Endometrial microvascular endothelial cells (primary cell): ENCODE data around the gene N4BP2L1. TPM values are rescaled to one million over a fixed set of nuclear protein-coding genes. Genes with fewer than 3 reads are reported as not detected.

Source experiments
- in situ Hi-C: cut with HindIII; loops from 2 replicates; pipeline ENCODE4 v1.10.0; 2017; ENCODE audit warnings: low sequenced_read_pairs, low pct_unique_long_range_greater_than_20kb; ENCODE audit errors: inconsistent ontology term
- total RNA-seq: library from RNA; depleted of rRNA; stranded (reverse); fragments of >200 nt; gene quantifications from one replicate; pipeline ENCODE4 v1.2.3, GENCODE V29; 2015; ENCODE audit errors: inconsistent ontology term

N4BP2L1 gene
- total RNA-seq, 1 donor from 2014 or later, result 0.09 TPM

GRCh38 chr13:32443111-32443510 lies 15.2 kb upstream of the N4BP2L1 start:
- in situ Hi-C loops, result no loop called here

- in situ Hi-C loops, result no loop called here
Observed at GRCh38 chr13:32438871-32439270, 10.9 kb upstream of the N4BP2L1 start.

DNA sequence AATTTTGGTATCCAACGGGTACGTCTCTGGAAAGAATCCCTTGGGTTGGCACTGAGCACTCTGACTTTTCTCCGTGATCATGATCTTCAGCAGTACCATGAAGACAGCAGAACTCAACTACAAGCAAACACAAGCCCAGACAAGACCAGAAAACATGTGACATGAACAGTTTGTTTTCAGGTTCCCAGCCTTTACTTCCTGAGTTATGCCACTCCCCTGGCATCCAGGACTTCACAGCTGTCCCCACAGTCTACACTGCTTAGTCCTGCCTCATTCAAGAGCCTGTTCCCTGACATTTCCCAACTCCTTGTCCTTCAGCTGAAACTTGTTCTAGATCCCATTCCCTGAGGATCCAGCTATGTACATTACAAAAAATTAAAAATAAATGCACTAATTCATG lies 4.9 kb upstream of the N4BP2L1 start:
- in situ Hi-C loops, result no loop called here

GRCh38 chr13:32431361-32431760 lies 3.4 kb upstream of the N4BP2L1 start:
- in situ Hi-C loops, result no loop called here

- in situ Hi-C loops, result no loop called here
Observed at GRCh38 chr13:32430018-32430747, 2.3 kb upstream of the N4BP2L1 start.

- in situ Hi-C loops, result no loop called here
Observed at GRCh38 chr13:32429433-32429909, 1.5 kb upstream of the N4BP2L1 start.

DNA sequence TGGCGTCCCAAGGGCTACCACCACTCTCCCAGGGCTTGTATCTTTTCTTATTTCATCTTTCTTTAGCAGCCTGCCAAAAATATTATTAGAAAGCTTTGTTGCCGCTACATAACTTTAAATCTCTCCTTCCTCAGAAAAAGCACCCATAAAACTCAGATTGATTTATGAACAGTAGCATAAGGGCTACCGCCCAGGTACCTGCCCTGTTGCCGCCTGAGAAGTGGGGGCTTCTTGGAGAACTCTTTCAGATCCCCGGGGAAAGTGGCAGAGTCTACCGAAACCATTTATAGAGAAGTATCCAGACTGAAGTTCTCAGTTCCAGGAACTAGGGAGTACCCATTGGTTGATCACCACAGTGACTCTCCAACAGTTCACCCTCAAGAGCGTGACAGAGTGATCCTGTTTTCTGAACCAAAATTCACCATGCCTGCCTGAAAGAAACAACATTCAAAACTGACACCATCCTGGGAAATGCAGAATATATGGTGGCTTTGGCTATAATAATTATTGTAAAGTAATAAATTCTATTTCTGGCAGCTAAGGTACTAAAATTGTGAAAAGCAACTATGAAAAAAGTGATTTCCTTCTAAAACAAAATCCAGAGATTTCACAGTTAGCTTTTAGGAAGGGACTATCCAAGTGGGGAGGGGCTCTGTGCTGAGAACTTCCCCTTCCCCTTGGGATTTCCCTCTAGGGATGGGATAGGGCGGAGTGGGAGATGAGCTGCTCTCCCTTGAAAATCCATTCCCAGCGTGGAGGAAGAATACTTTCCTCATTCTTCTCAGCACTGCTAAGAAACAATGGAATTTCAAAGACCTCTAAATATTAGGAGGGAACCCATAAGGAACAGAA lies 877 bp upstream of the N4BP2L1 start:
- in situ Hi-C loops, result no loop called here

DNA sequence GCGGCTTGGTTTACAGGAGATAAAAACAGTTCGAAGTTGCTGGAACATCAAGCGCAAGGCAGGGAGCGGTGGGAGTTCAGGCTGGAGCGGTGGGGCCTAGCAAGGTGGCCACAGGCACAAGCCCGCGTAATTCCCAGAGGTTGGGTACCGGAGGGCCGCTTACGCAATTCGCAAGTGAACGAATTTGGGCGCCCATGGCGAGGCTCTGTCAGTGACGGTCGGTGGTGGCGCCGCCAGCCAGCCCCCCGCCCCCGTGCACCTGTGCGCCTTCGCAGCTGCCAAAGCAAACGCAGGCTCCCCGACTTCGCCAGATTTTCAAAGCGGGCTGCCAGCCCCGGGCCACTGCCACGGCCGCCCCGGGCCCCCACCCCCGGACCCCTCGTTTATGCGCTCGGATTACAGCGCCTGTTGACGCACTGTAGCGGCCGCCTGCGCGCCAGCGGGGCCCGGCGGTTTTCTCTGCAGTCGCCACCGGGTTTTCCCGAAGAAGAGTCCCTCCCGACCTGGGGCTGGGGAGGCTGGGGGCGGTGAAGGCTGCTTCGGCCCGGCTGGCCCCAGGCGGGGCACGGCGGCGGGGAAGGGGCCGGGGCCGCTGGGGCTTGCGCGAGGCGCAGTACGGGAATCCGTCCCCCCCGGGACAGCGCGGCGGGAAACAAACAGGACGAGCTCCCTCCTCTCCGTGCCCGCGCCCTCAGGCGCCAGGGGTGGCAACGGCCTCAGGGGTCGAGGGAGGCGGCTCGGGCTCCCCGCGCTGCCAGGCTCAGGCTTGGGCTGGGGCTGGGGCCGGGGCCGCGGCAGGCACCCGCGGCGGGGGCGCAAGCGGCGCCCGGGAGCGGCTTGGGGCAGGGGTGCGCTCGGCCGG lies 709 bp downstream of the N4BP2L1 start:
- in situ Hi-C loops, result no loop called here

GRCh38 chr13:32426191-32426989 lies 1.5 kb downstream of the N4BP2L1 start:
- in situ Hi-C loops, result no loop called here

DNA sequence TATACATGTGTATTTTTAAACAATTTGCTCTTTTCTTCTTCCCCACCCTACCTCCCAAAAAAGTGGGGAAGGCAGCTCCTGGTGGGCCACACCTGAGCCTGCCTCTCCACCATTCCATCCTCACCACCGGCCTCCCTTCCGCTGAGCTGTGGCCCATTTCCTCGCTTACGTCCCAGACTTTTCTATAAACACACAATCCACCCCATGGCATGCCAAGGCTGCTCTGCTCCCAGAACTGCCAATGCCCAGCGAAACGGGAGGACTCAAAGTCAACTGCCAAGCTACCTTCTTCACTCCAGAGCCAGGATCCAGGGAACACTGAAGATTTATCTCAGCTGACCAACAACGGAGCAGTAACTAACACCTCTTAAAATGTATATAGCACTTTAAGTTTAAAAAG lies 2.8 kb downstream of the N4BP2L1 start:
- in situ Hi-C loops, result no loop called here

- in situ Hi-C loops, result no loop called here
Observed at GRCh38 chr13:32423592-32423991, 4.3 kb downstream of the N4BP2L1 start.

DNA sequence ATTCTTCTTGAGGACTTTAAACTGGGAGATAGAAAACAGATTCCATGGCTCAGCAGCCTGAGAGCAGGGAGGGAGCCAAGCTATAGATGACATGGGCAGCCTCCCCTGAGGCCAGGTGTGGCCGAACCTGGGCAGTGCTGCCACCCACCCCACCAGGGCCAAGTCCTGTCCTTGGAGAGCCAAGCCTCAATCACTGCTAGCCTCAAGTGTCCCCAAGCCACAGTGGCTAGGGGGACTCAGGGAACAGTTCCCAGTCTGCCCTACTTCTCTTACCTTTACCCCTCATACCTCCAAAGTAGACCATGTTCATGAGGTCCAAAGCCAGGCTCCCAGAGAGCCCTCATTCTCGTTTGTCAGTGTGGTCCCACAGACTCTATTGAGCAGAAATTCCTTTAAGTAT lies 8.1 kb downstream of the N4BP2L1 start:
- in situ Hi-C loops, result no loop called here

GRCh38 chr13:32417995-32418394 lies 9.9 kb downstream of the N4BP2L1 start:
- in situ Hi-C loops, result no loop called here

DNA sequence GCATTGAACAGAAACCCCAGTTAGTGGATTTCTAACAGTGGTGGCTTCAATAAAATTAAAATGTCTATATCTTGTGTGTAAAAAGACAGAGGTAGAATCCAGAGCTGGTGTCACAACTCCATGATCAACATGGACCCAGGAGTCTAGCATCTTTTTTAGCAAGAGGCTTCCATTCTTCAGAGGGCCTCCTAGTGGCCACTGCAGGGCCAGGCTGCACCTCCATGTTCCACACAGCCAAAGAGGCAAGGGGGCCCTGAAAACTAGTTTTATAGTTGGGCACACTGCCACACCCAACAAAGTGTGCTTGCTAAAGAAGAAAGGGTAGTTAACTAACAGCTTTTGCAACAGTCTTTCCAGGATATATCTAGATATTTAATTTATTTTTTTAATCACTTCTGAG lies 12.9 kb downstream of the N4BP2L1 start:
- in situ Hi-C loops, result no loop called here

GRCh38 chr13:32414580-32414979 lies 13.3 kb downstream of the N4BP2L1 start:
- in situ Hi-C loops, result no loop called here

- in situ Hi-C loops, result no loop called here
Observed at GRCh38 chr13:32413284-32413683, 14.6 kb downstream of the N4BP2L1 start.

- in situ Hi-C loops, result no loop called here
Observed at GRCh38 chr13:32409561-32410421, 18.1 kb downstream of the N4BP2L1 start.

- in situ Hi-C loops, result no loop called here
Observed at GRCh38 chr13:32409001-32409313, 19.0 kb downstream of the N4BP2L1 start.
